Activated CD4-positive, alpha-beta T cell treated with anti-CD3 and anti-CD28 coated beads, Interleukin-2, amount 50 U/mL, for 1 hour (primary cell): ENCODE measurements around the gene FAM72B.
"Not testable (repeated sequence)": the region's sequence is repeated elsewhere in the genome, so short reads cannot be mapped to it uniquely, and the experiment has no call there.

Experiments used
- DNase-seq: peaks from one replicate; pipeline ENCODE4 v3.0.0-alpha.2; 2020

FAM72B gene

DNA sequence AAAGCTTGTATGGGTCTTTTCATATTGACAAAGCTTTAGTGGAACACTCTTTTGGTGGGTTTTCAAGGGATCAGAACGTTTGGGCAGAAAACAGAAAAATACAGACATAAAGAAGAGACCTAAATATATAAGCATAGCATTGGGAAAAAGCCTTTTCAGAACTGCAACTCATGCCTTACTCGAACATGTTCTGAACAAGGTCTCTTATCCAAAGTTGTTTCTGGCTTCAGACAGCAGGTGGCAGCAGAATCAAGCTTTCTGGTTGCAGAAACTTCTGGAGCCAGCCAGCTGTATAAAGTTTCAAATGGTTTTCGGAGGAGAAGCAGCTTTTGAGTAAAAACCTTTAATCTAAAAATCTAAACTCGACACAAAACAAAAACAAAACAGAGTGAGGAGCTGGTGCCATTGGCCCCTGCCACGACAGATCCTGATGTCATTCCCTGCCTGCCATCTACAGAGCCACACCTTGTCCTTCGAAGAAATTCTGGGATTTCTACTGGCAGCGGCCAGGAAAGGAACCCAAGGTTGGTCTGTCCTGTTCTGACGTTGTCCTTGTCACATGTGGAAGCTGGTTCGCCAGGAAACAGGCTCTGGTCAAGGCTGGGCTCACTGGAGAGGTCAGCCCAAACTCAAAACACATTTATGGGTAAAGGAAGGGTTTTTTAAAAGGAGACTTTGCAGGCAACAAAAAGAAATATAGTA is 35.5 kb downstream of the FAM72B start:
- not testable (repeated sequence) for DNase-seq

DNA sequence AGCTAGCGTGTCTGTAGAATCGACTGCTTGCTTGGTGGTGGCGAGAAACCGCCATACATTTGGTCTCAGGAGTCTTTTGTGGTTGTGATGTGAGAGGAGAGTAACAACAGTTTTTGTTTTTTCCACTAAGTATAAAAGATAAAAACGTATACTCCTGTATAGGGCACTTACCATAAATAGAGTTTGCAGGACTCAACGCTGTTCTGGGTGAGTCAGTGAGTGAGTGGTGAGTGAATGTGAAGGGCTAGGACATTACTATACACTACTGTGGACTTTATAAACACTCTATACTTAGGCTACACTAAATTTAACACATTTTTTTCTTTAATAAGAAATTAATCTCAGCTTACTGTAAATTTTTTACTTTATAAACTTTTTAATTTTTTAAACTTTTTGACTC is 43.7 kb downstream of the FAM72B start:
- DNase-seq = not testable (repeated sequence)

DNA sequence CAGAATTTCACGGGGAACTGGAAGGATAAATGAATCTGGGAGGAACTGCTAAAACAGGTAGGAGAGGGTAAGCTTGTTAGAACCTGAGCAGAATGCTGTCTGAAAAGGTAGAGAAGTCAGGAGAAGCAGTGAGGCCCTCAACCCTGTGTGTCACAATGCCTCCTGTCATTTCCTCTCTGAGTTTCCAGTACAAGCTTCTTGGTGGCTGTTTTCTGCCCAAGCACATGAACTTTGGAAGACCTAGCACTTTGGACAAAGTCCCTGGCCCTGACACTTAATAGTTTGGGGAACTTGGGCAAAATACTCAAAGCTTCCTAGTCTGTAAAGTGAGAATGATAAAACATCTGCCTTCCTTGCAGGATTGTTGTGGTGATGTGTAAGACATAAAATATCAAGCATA is 52.6 kb downstream of the FAM72B start:
- not testable (repeated sequence) for DNase-seq

DNA sequence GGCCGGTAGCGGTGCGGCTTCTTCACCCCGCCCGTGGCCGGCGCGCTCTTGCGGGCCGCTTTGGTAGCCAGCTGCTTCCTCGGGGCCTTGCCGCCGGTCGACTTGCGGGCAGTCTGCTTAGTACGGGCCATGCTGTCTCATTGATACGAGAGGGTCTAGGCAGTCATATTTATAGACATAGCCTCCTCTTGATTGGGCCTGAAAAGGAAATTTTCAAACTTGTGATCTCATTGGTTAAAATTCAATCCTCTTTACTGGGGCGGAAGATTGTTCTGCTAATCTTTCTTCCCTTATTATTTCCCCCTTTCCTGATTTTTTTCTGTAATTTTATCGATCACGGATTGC is 65.7 kb downstream of the FAM72B start:
- not testable (repeated sequence) for DNase-seq
